ENCODE results near the gene SPACA7.

SPACA7 gene

GRCh38 chr13:112448621-112449544 lies 72.7 kb downstream of the SPACA7 start:
- FAIRE-seq = no peak

- no peak for FAIRE-seq
These were observed 73.4 kb downstream of the SPACA7 start for GRCh38 chr13:112449545-112449930.

GRCh38 chr13:112450118-112450903 lies 74.2 kb downstream of the SPACA7 start:
- FAIRE-seq = no peak

- no peak for FAIRE-seq
These were observed 74.7 kb downstream of the SPACA7 start for GRCh38 chr13:112450904-112451240.

GRCh38 chr13:112451512-112452379 lies 75.6 kb downstream of the SPACA7 start:
- no peak for FAIRE-seq

GRCh38 chr13:112452380-112453206 lies 76.4 kb downstream of the SPACA7 start:
- no peak for FAIRE-seq

GRCh38 chr13:112453207-112453829 lies 77.2 kb downstream of the SPACA7 start:
- no peak for FAIRE-seq

- no peak for FAIRE-seq
These were observed 77.9 kb downstream of the SPACA7 start for GRCh38 chr13:112453874-112454647.

- FAIRE-seq = no peak
These were observed 78.6 kb downstream of the SPACA7 start for GRCh38 chr13:112454648-112455334.

GRCh38 chr13:112455476-112456059 lies 79.4 kb downstream of the SPACA7 start:
- no peak for FAIRE-seq

GRCh38 chr13:112456138-112457056 lies 80.2 kb downstream of the SPACA7 start:
- FAIRE-seq = no peak

GRCh38 chr13:112457081-112457480 lies 80.9 kb downstream of the SPACA7 start:
- FAIRE-seq = no peak

- no peak for FAIRE-seq
These were observed 81.3 kb downstream of the SPACA7 start for GRCh38 chr13:112457485-112457884.

GRCh38 chr13:112462408-112462807 lies 86.3 kb downstream of the SPACA7 start:
- FAIRE-seq = no peak

GRCh38 chr13:112464720-112465119 lies 88.6 kb downstream of the SPACA7 start:
- FAIRE-seq = no peak

- no peak for FAIRE-seq
These were observed 89.3 kb downstream of the SPACA7 start for GRCh38 chr13:112465251-112466131.

Measured in colon (tissue), 2 donors.